GM18873 (cell line): ENCODE results near the gene ALAS2.
"Not testable (repeated sequence)": the region's sequence is repeated elsewhere in the genome, so short reads cannot be mapped to it uniquely, and the experiment has no call there.

ENCODE experiments used
- ATAC-seq: cut with Tn5 transposase; IDR thresholded peaks from one replicate; pipeline ENCODE4 v1.9.1; 2021; ENCODE audit warnings: mild to moderate bottlenecking, moderate library complexity, moderate number of reproducible peaks; ENCODE audit not compliant: unreplicated experiment, low FRiP score

The ALAS2 gene

GRCh38 chrX:55006827-55007621 is 23.8 kb downstream of the ALAS2 start:
- no peak for ATAC-seq

- no peak for ATAC-seq
Observed at GRCh38 chrX:55005256-55005655, 25.5 kb downstream of the ALAS2 start.

GRCh38 chrX:55004231-55004630 is 26.5 kb downstream of the ALAS2 start:
- no peak for ATAC-seq

GRCh38 chrX:54999717-55000598 is 30.8 kb downstream of the ALAS2 start, which contains the start of gene APEX2:
TSS of gene APEX2 (plus strand) at chrX:55000363. CDS start at chrX:55000423, 60 bp downstream.
- ATAC-seq, result peak; percentile 84

- ATAC-seq, result no peak
Observed at GRCh38 chrX:54995621-54996020, 35.2 kb downstream of the ALAS2 start.

GRCh38 chrX:54994668-54995351 is 36.0 kb downstream of the ALAS2 start:
- ATAC-seq, result no peak

GRCh38 chrX:54994099-54994498 is 36.7 kb downstream of the ALAS2 start, which contains the start of gene PFKFB1:
TSS of gene PFKFB1 (minus strand) at chrX:54994188. CDS start at chrX:54994007, 181 bp downstream.
- no peak for ATAC-seq

- ATAC-seq, result no peak
Observed at GRCh38 chrX:54992911-54993622, 37.7 kb downstream of the ALAS2 start.

- ATAC-seq, result no peak
Observed at GRCh38 chrX:54991706-54992105, 39.1 kb downstream of the ALAS2 start.

- not testable (repeated sequence) for ATAC-seq
Observed at GRCh38 chrX:54983306-54983705, 47.5 kb downstream of the ALAS2 start.

GRCh38 chrX:54980334-54980733 is 50.4 kb downstream of the ALAS2 start:
- no peak for ATAC-seq

- no peak for ATAC-seq
Observed at GRCh38 chrX:54979432-54979831, 51.3 kb downstream of the ALAS2 start.

- no peak for ATAC-seq
Observed at GRCh38 chrX:54978448-54978847, 52.3 kb downstream of the ALAS2 start.

GRCh38 chrX:54977387-54977786 is 53.4 kb downstream of the ALAS2 start:
- ATAC-seq, result no peak

- no peak for ATAC-seq
Observed at GRCh38 chrX:54964766-54965497, 65.8 kb downstream of the ALAS2 start.

GRCh38 chrX:54961750-54962149 is 69.0 kb downstream of the ALAS2 start:
- ATAC-seq, result no peak
